SK-N-SH treated with all-trans-retinoic acid at 6 μM for 48 hours (cell line): ENCODE measurements around the gene MLYCD.

ENCODE experiments used
- ARNTL ChIP-seq: fragments of 450-650 bp; formaldehyde crosslinking; IDR thresholded peaks from 2 replicates; pipeline ENCODE4 v1.5.0; 2020; ENCODE audit warnings: low read depth, mild to moderate bottlenecking, moderate library complexity, borderline replicate concordance
- BACH2 ChIP-seq: fragments of 250-450 bp; sonication (Bioruptor Pico); IDR thresholded peaks from 2 replicates; pipeline ENCODE4 v1.9.0; 2021; ENCODE audit warnings: mild to moderate bottlenecking, borderline replicate concordance
- CREB5 ChIP-seq: fragments of 250-450 bp; sonication (Bioruptor Pico); IDR thresholded peaks from 2 replicates; pipeline ENCODE4 v1.5.1; 2020; ENCODE audit warnings: low read depth, mild to moderate bottlenecking, moderate library complexity
- ISL1 ChIP-seq: fragments of 250-450 bp; sonication (Bioruptor Pico); IDR thresholded peaks from 2 replicates; pipeline ENCODE4 v2.1.2; 2022; ENCODE audit warnings: mild to moderate bottlenecking, moderate library complexity
- OSR1 ChIP-seq: fragments of 250-450 bp; sonication (Bioruptor Pico); IDR thresholded peaks from 2 replicates; pipeline ENCODE4 v1.8.0; 2022; ENCODE audit warnings: moderate library complexity, mild to moderate bottlenecking, inconsistent platforms
- PATZ1 ChIP-seq: fragments of 250-450 bp; sonication (Bioruptor Pico); IDR thresholded peaks from 2 replicates; pipeline ENCODE4 v1.8.0; 2020; ENCODE audit warnings: mild to moderate bottlenecking, moderate library complexity, borderline replicate concordance
- RARB ChIP-seq: fragments of 250-450 bp; sonication (Bioruptor Pico); IDR thresholded peaks from 2 replicates; pipeline ENCODE4 v1.8.0; 2021; ENCODE audit warnings: mild to moderate bottlenecking, moderate library complexity
- SNAI2 ChIP-seq: fragments of 250-450 bp; sonication (Bioruptor Pico); IDR thresholded peaks from 2 replicates; pipeline ENCODE4 v1.5.0; 2020; ENCODE audit warnings: mild to moderate bottlenecking, moderate library complexity
- TOX ChIP-seq: fragments of 250-450 bp; sonication (Bioruptor Pico); IDR thresholded peaks from 2 replicates; pipeline ENCODE4 v1.8.0; 2021; ENCODE audit warnings: mild to moderate bottlenecking, moderate library complexity, borderline replicate concordance
- ZC3H10 ChIP-seq: fragments of 250-450 bp; sonication (Bioruptor Pico); IDR thresholded peaks from 2 replicates; pipeline ENCODE4 v1.5.1; 2021; ENCODE audit warnings: mild to moderate bottlenecking, moderate library complexity
- ZFP3 ChIP-seq: fragments of 250-450 bp; sonication (Bioruptor Pico); IDR thresholded peaks from 2 replicates; pipeline ENCODE4 v1.5.0; 2020; ENCODE audit warnings: mild to moderate bottlenecking, moderate library complexity
- ZNF565 ChIP-seq: fragments of 450-650 bp; formaldehyde crosslinking; conservative IDR thresholded peaks from 2 replicates; pipeline ENCODE4 v1.5.0; 2020; ENCODE audit warnings: low read depth, mild to moderate bottlenecking, moderate library complexity
- TF ChIP-seq, protein P1 (sequence below): fragments of 250-450 bp; sonication (Bioruptor Pico); IDR thresholded peaks from 2 replicates; pipeline ENCODE4 v1.5.0; 2020; ENCODE audit warnings: mild to moderate bottlenecking, moderate library complexity

DNA sequence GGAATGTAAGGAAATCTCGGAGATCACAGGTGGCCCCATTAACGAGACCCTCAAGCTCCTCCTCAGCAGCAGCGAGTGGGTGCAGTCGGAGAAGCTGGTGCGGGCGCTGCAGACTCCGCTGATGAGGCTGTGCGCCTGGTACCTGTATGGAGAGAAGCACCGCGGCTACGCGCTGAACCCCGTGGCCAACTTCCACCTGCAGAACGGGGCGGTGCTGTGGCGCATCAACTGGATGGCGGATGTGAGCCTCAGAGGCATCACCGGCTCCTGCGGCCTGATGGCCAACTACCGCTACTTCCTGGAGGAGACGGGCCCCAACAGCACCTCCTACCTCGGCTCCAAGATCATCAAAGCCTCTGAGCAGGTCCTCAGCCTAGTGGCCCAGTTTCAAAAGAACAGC, 16.2 kb downstream of the MLYCD start:
- TF ChIP-seq PATZ1 (CRISPR knock-in tag) (no peak), TOX (no peak), ZNF565 (CRISPR knock-in tag) (no peak), ZC3H10 (CRISPR knock-in tag) (no peak), CREB5 (CRISPR knock-in tag) (no peak), ISL1 (CRISPR knock-in tag) (no peak), ZFP3 (no peak), SNAI2 (CRISPR knock-in tag) (no peak), RARB (CRISPR knock-in tag) (no peak), ARNTL (CRISPR knock-in tag) (no peak), BACH2 (CRISPR knock-in tag) (no peak), OSR1 (CRISPR knock-in tag) (no peak)
- TF ChIP-seq, protein P1, sequence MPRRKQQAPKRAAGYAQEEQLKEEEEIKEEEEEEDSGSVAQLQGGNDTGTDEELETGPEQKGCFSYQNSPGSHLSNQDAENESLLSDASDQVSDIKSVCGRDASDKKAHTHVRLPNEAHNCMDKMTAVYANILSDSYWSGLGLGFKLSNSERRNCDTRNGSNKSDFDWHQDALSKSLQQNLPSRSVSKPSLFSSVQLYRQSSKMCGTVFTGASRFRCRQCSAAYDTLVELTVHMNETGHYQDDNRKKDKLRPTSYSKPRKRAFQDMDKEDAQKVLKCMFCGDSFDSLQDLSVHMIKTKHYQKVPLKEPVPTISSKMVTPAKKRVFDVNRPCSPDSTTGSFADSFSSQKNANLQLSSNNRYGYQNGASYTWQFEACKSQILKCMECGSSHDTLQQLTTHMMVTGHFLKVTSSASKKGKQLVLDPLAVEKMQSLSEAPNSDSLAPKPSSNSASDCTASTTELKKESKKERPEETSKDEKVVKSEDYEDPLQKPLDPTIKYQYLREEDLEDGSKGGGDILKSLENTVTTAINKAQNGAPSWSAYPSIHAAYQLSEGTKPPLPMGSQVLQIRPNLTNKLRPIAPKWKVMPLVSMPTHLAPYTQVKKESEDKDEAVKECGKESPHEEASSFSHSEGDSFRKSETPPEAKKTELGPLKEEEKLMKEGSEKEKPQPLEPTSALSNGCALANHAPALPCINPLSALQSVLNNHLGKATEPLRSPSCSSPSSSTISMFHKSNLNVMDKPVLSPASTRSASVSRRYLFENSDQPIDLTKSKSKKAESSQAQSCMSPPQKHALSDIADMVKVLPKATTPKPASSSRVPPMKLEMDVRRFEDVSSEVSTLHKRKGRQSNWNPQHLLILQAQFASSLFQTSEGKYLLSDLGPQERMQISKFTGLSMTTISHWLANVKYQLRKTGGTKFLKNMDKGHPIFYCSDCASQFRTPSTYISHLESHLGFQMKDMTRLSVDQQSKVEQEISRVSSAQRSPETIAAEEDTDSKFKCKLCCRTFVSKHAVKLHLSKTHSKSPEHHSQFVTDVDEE (CRISPR knock-in tag), result no peak
